ENCODE measurements around the gene SLC22A17.

The SLC22A17 gene

DNA sequence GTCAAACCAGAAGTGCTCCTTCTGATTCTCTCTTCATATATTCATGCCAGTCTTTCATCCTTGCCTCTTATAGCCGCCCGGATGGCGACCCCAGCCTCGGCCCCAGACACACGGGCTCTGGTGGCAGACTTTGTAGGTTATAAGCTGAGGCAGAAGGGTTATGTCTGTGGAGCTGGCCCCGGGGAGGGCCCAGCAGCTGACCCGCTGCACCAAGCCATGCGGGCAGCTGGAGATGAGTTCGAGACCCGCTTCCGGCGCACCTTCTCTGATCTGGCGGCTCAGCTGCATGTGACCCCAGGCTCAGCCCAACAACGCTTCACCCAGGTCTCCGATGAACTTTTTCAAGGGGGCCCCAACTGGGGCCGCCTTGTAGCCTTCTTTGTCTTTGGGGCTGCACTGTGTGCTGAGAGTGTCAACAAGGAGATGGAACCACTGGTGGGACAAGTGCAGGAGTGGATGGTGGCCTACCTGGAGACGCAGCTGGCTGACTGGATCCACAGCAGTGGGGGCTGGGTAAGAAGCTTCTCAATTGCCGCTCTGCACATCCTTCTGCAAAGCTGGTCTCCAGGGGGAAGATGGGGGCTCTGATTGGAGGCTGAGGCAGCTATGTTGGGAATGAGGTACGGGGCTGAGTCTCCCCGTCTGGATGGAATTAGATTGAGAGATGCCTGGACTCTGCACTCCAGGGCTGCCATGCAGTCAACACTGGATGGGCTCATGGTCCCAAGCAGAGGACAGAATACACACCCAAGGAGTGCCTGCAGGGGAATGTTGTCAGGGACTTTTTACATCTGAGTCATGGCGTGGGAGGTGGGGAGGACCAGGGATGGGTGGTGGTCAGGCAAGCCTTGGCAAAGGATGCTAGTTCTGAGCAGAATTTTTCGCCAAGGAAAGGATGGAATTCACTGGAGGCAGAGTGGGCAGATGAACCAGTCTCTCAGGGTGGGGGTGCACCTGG is 44.7 kb downstream of the SLC22A17 start:
- Histone ChIP-seq H3K9me3 (no peaks in the 10 kb centered on the region), H3K27ac (peak overlapping the region; percentile 61), H3K27me3 (no peaks in the 10 kb centered on the region), H3K4me1 (ENCODE audit: control insufficient read depth in 1 of 2, insufficient read depth in 1 of 2, low read depth in 1 of 2, low read length in 1 of 2) (peaks cover 22 to 25% of the 10 kb centered on the region in 2 experiments), H3K36me3 (peaks cover 8% of the 10 kb centered on the region), H3K4me3 (ENCODE audit: low read depth in 1 of 2, low read length in 1 of 2) (no peak overlapping the region)
- TF ChIP-seq, protein P1, sequence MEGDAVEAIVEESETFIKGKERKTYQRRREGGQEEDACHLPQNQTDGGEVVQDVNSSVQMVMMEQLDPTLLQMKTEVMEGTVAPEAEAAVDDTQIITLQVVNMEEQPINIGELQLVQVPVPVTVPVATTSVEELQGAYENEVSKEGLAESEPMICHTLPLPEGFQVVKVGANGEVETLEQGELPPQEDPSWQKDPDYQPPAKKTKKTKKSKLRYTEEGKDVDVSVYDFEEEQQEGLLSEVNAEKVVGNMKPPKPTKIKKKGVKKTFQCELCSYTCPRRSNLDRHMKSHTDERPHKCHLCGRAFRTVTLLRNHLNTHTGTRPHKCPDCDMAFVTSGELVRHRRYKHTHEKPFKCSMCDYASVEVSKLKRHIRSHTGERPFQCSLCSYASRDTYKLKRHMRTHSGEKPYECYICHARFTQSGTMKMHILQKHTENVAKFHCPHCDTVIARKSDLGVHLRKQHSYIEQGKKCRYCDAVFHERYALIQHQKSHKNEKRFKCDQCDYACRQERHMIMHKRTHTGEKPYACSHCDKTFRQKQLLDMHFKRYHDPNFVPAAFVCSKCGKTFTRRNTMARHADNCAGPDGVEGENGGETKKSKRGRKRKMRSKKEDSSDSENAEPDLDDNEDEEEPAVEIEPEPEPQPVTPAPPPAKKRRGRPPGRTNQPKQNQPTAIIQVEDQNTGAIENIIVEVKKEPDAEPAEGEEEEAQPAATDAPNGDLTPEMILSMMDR (IDR thresholded peaks at IDR 0.05): no peak

DNA sequence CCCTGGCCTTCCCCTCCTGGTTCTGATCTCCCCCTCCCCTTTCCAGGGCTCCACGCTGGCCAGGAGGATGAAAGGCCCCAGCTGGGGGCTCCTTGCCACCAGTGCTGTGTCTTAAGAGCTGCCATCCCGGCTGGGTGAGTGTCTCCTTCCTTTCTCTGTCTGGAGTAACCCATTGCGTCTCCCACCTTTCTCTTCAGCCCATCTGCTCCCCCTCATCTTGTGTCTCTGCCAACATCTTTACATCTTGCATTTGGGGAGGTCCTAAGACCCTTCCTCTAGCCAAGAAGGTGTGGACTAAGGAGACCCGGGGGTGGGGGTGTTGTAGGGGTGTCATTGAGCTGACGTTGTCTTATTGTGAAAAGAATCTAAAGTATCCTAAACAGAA is 45.5 kb downstream of the SLC22A17 start:
- H3K27ac ChIP-seq: peak overlapping the region; percentile 61
- TF ChIP-seq, protein P1 (IDR thresholded peaks at IDR 0.05): no peak
- H3K9me3 ChIP-seq: no peaks in the 10 kb centered on the region
- H3K36me3 ChIP-seq: peaks cover 8% of the 10 kb centered on the region
- H3K4me1 ChIP-seq (ENCODE audit: control insufficient read depth in 1 of 2, insufficient read depth in 1 of 2, low read depth in 1 of 2, low read length in 1 of 2): peaks cover 28% of the 10 kb centered on the region in 2 experiments
- no peaks in the 10 kb centered on the region for H3K27me3 ChIP-seq
- peak overlapping the region; percentile 46 to 50 for H3K4me3 ChIP-seq (ENCODE audit: low read depth in 1 of 2, low read length in 1 of 2)

DNA sequence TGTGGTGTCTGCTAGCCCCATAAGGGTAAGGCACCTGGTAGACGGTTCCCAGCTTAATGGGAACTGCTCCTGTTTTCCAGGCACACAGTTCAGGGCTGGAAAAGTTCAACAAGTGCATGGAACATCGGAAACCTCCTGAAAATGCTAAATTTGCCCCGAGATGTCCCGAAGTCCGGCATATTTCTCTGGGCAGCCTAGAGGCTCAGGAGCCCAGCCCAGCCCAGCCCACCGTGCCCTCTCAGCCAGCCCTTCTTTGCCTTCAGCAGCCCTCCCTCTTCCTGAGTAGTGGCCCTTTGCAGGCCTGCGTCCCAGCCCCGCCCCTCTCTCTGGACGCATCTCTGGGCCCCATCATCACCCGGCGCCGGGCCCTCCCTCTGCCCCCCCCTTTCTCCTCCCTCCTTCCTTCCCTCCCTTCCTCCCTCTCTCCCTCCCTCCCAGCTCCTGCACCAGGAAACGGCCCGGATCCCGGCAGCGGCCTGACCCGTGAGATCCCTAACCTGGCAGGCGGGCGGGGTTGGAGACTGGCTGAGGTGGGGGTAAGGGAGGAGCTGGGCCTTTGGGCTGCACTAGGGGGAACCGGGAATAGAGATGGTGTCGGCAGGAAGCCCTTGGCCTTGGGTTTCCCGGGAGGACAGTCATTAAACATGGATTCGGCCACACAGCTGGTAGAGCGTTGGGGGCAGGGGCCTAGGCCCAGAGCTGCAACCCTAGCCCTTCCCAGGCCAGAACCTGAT is 46.1 kb downstream of the SLC22A17 start, which contains the start of gene BCL2L2:
BCL2L2 (plus strand) TSS at position 422 of the 734 bp plus-strand sequence. CDS start 935 bp downstream, outside the sequence.
- TF ChIP-seq, protein P1 (IDR thresholded peaks at IDR 0.05): no peak
- no peaks in the 10 kb centered on the region for H3K9me3 ChIP-seq
- no peaks in the 10 kb centered on the region for H3K27me3 ChIP-seq
- H3K36me3 ChIP-seq: peaks cover 8% of the 10 kb centered on the region
- peak within 1 kb of the TSS; percentile 61 for H3K27ac ChIP-seq
- peaks cover 28 to 32% of the 10 kb centered on the region in 2 experiments for H3K4me1 ChIP-seq (ENCODE audit: control insufficient read depth in 1 of 2, insufficient read depth in 1 of 2, low read depth in 1 of 2, low read length in 1 of 2)
- peak within 1 kb of the TSS; percentile 46 to 50 for H3K4me3 ChIP-seq (ENCODE audit: low read depth in 1 of 2, low read length in 1 of 2)

DNA sequence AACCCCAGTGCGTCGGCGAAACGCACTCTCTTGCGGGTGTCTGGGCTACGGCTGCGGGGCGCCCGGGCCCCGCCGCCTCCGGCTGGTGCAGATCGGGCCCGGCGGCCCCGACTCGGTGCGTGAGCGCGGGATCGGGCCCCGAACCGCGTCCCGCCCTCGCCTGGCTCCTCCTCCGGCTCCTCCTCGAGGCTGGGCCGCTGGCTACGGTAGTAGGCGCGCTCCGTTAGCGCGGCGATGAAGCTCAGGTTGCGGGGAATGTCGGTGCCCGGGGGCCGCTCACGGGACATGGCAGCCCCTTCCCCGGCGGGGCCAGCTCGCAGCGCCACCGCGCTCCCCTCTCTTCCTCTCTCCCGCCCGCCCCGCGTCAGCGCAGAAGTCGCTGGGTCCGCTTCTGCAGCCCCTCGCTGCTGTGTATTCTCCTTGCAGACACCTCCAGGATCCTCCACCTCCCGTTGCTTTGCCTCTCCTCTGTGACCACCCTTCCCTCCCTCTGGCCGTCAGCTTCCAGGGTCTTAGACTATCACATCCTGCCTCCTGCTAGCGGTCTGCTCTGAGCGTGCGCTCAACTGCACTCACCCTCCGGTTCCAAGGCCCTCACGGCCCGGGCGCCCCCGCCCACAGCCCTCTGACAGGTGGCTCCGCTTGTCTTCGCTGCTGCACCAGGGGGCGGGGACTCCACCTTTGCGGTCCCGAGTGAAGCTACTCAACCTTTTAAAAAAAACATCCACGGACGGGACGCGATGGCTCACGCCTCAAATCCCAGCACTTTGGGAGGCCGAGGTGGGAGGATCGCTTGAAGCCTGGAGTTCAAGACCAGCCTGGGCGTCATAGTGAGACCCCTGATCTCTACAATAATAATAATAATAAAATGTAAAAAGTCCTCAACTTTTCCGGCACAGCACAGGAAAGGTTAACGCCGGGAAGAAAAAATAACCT is 50.1 kb downstream of the SLC22A17 start, which contains the start of gene PPP1R3E:
PPP1R3E (minus strand) TSS at position 570 of the 936 bp plus-strand sequence; CDS start at position 287, 283 bp downstream.
- Histone ChIP-seq H3K27me3 (no peaks in the 10 kb centered on the region), H3K27ac (peak within 1 kb of the TSS; percentile 99), H3K36me3 (peaks cover 8% of the 10 kb centered on the region), H3K4me1 (ENCODE audit: control insufficient read depth in 1 of 2, insufficient read depth in 1 of 2, low read depth in 1 of 2, low read length in 1 of 2) (peaks cover 34 to 58% of the 10 kb centered on the region in 2 experiments), H3K4me3 (ENCODE audit: low read depth in 1 of 2, low read length in 1 of 2) (peak within 1 kb of the TSS; percentile 94 to 99), H3K9me3 (no peaks in the 10 kb centered on the region)
- TF ChIP-seq, protein P1 (IDR thresholded peaks at IDR 0.05): no peak

DNA sequence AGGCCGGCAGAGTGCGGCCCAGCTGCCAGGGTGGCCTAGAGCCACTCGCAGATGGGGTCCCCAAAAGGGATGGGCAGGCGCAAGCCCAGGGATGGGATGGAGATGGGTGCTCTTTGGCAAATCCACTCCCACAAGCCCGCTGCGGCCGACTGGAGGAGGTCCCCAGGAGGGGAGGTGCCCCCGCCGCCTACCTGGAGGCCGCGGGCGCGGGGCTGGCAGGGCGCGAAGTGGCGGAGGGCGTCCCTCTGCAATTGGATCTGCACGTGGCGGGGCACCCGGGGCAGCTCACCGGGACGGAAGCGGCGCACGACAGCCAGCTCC is 50.8 kb downstream of the SLC22A17 start:
- Histone ChIP-seq H3K27ac (peak overlapping the region; percentile 99), H3K36me3 (peaks cover 14% of the 10 kb centered on the region), H3K9me3 (no peaks in the 10 kb centered on the region), H3K27me3 (no peaks in the 10 kb centered on the region), H3K4me1 (ENCODE audit: control insufficient read depth in 1 of 2, insufficient read depth in 1 of 2, low read depth in 1 of 2, low read length in 1 of 2) (peaks cover 31 to 52% of the 10 kb centered on the region in 2 experiments), H3K4me3 (ENCODE audit: low read depth in 1 of 2, low read length in 1 of 2) (peak overlapping the region; percentile 94 to 99)
- TF ChIP-seq, protein P1 (IDR thresholded peaks at IDR 0.05): no peak

Measured in neutrophil (primary cell).